ENCODE data around the gene TM4SF4.

TM4SF4 gene

GRCh38 chr3:149481491-149481890 is 7.0 kb downstream of the TM4SF4 start:
- DNase-seq (ENCODE audit: low read depth in 2 of 2) = no peak

- DNase-seq (ENCODE audit: low read depth in 2 of 2) = no peak
Observed at GRCh38 chr3:149486726-149487125, 12.2 kb downstream of the TM4SF4 start.

- peak; percentile 21 to 27 for DNase-seq (ENCODE audit: low read depth in 2 of 2)
Observed at GRCh38 chr3:149487598-149488197, 13.2 kb downstream of the TM4SF4 start.

GRCh38 chr3:149489060-149489690 is 14.7 kb downstream of the TM4SF4 start:
- no peak for DNase-seq (ENCODE audit: low read depth in 2 of 2)

GRCh38 chr3:149490260-149490971 is 15.9 kb downstream of the TM4SF4 start:
- DNase-seq (ENCODE audit: low read depth in 2 of 2) = no peak

GRCh38 chr3:149493315-149494021 is 19.0 kb downstream of the TM4SF4 start:
- DNase-seq (ENCODE audit: low read depth in 2 of 2) = no peak

GRCh38 chr3:149494022-149494758 is 19.7 kb downstream of the TM4SF4 start:
- no peak for DNase-seq (ENCODE audit: low read depth in 2 of 2)

- DNase-seq (ENCODE audit: low read depth in 2 of 2) = no peak
Observed at GRCh38 chr3:149494759-149495580, 20.5 kb downstream of the TM4SF4 start.

GRCh38 chr3:149495581-149496125 is 21.2 kb downstream of the TM4SF4 start:
- no peak for DNase-seq (ENCODE audit: low read depth in 2 of 2)

- no peak for DNase-seq (ENCODE audit: low read depth in 2 of 2)
Observed at GRCh38 chr3:149496891-149497290, 22.4 kb downstream of the TM4SF4 start.

- no peak for DNase-seq (ENCODE audit: low read depth in 2 of 2)
Observed at GRCh38 chr3:149497966-149498670, 23.6 kb downstream of the TM4SF4 start.

- no peak for DNase-seq (ENCODE audit: low read depth in 2 of 2)
Observed at GRCh38 chr3:149501524-149501923, 27.0 kb downstream of the TM4SF4 start.

- no peak for DNase-seq (ENCODE audit: low read depth in 2 of 2)
Observed at GRCh38 chr3:149502438-149502837, 27.9 kb downstream of the TM4SF4 start.

- no peak for DNase-seq (ENCODE audit: low read depth in 2 of 2)
Observed at GRCh38 chr3:149506540-149506939, 32.0 kb downstream of the TM4SF4 start.

- DNase-seq (ENCODE audit: low read depth in 2 of 2) = no peak
Observed at GRCh38 chr3:149506965-149507364, 32.5 kb downstream of the TM4SF4 start.

- DNase-seq (ENCODE audit: low read depth in 2 of 2) = no peak
Observed at GRCh38 chr3:149507491-149508324, 33.2 kb downstream of the TM4SF4 start.

GRCh38 chr3:149509526-149509925 is 35.0 kb downstream of the TM4SF4 start:
- no peak for DNase-seq (ENCODE audit: low read depth in 2 of 2)

GRCh38 chr3:149510480-149510879 is 36.0 kb downstream of the TM4SF4 start:
- no peak for DNase-seq (ENCODE audit: low read depth in 2 of 2)

- DNase-seq (ENCODE audit: low read depth in 2 of 2) = no peak
Observed at GRCh38 chr3:149511040-149511626, 36.6 kb downstream of the TM4SF4 start.

Data from stimulated activated CD8-positive, alpha-beta memory T cell treated with anti-CD3 and anti-CD28 coated beads, Interleukin-15, amount 100 ng/mL, for 48 hours (primary cell).